Esophagus mucosa (tissue), 1 donor: ENCODE results near the gene MYLK3. TPM values are rescaled to one million over a fixed set of nuclear protein-coding genes. Genes with fewer than 3 reads are reported as not detected.

Source experiments
- ATAC-seq: fragments of 200-7000 bp; cut with Tn5 transposase; one replicate; pipeline ENCODE4 v1.9.1; 2020
- total RNA-seq: library from RNA; stranded (reverse); gene quantifications from one replicate; pipeline ENCODE4 v1.2.4, GENCODE V29; 2023
- donor health status: DM: yes; HTN: yes; CAD: no.

The MYLK3 gene
- total RNA-seq, 1 donor from 2014 or later = 0.08 TPM

DNA sequence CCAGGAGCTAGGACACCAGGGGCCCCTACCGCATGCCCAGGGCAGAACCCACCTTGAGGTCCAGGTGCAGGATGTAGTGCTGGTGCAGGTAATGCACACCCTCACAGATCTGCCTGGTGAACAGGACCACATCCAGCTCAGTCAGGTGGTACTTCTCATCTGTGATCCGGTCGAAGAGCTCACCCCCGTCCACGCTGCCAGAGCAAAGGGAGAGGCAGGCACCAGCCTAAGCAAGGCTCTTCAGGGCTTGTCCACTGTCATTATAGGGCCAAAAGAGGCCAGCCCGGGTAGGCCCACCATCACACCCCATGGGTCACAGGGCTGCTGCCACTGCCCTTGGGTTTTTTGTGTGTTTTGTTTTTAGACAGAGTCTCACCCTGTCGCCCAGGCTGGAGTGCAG is 21.0 kb downstream of the MYLK3 start:
- no peak for ATAC-seq

DNA sequence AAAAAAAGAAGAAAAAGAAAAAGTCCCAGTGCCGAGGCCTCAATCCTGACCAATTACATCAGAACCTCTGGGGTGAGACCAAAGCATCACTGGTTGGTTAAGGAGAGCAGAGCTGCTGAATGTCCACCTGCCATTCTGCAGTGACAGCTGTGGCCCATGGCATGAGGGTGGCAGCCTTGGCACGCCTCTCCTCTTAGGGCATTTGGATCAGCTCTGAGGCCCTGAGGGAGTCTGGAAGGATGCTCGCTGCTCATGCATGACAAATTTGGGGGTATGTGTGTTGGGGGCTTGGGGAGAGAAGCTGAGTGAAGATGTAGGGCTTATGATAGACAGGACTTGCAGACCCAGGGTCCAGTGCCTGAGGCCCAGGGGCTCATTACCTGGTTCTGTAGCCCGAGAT is 26.3 kb downstream of the MYLK3 start:
- no peak for ATAC-seq

DNA sequence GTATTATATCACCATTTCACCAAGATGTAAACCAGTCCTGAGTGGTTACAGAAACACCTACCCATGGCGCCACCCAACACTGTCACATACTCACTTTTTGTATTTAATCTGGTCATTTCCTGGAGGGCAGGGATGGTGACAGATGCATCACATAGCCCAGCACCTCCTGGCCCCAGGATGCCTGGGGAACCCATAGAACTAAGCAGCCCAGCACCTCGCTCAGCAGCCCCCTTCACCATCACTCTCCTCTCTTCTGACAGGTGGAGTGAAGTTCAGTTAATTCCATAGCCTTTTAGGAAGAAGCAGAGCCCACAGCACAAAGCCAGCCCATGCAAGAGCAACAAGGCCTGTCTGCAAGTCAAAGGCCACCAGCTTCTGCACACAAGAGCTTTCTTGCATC is 27.5 kb downstream of the MYLK3 start:
- ATAC-seq = no peak

DNA sequence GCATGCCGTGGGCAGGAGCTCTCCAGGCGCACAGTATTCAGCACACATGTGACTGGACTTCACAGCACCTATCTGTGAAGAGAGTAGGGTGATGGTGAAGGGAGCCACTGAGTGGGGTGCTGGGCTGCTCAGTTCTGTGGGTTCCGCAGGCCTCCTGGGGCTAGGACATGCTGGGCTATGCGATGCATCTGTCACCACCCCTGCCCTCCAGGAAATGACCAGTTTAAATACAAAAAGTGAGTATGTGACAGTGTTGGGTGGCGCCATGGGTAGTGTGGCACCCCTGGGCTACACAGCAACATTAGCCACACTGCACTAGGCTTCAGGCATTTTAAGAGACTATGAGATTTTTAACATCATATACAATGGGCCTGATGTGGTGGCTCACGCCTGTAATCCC is 28.6 kb downstream of the MYLK3 start:
- no peak for ATAC-seq

DNA sequence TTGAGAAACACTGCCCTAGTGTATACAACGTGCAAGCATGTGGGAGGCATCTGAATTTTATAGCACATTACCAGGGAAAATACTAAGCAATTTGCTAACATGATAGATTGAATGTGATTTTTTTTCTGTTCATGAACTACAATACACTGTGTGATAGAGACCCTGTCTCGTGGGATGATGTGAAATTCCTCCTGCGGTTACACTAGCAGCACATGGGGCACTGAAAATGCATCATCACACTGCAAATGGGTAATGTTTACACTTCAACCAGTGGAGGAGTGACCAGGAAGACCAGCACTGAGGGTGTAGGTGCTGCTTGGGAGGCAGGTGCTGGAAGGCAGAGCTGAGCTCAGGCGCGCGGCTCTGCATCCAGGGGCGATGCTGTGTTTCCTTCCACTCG is 29.9 kb downstream of the MYLK3 start:
- ATAC-seq = no peak

DNA sequence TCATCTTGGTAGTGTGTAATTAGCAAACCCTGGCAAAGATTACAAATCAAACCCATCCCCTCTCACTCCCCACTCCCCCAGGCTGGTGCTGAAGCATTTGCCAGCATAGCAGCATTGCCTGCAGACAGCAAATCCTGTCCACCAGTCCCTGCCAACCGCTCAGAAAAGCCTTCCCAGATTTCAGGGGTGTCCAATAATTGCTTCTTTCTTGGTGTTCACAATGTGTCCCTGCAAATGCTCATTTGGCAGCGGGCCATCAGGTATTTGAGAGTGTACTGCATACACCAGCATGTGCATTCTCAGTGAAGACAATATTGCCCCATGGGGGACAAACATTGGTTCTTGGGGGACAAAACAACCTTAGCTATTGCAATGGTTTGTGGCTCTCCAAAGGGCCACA is 30.5 kb downstream of the MYLK3 start:
- no peak for ATAC-seq

DNA sequence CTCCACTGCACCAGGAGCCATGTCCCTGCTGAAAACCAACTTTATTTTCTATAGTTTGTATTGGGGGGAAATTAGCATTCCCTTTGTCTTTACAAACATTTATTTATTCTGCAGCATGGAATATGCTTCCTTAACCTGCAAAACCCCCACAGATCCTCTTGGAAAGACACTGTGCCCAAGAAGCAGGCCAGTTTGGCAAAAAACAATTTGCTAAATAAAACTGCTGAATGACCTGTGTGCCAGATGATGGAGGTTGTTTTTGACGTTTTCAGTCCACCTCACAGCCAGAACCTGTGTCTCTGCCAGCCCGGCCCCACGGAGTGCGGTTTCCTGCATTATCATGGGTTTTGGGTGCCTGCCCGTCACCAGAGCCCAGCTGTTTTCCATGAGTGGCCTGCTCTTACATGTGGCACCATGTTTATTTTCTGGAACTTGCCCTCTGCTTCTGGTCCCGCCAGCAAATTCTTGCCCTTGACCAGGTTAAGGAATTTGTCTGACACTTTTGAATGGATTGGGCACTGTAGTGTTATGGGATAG is 32.3 kb downstream of the MYLK3 start:
- ATAC-seq = no peak

DNA sequence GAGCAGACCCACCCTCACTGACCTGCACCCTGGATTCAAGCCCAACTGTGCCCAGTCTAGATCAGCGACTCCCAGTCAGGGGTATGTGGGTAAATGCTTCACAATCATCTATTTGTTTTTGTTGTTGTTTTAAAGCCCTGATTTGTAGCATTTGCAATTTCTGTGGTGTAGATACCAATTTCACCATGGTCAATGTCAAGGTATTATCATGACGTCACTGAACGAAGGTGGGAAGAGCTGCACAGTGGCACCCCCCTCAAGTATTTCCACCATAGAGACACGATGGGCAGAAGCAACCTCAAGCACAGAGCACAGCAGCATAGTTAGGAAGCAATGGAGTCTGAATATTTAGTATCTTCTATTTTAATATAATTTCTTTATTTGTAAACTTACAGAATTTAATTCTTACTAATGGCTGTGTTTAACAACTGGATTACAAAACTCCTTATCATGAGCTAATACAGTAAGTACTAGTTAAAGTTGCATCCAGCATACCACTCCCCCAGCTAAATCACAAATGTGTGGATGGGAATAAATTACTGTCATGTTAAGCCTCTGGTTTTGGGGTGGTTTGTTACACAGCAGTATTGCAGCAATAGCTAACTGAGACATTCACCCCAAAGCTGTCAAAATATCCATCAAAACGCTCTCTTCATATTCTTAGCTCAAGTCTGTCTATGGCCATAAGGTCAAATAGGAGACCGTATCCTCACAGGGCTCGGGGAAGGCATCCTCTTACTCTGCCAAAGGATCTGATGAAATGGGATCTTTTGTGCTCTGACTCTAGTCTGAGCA is 33.1 kb downstream of the MYLK3 start:
- no peak for ATAC-seq

DNA sequence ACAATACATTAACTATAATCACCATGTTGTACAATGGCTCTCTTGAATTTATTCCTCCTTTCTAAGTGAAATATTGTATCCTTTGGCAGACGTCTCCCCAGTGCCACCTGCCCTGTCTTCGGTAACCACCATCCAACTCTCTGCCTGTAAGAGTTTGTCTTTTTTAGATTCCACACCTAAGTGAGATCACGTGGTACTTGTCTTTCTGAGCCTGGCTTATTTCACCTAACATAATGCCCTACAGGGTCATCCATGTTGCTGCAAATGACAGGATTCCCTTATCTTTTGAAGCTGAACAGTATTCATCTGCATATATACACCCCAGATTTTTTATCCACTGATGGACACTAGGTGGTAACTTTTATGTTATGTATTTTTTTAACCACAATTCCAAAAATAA is 34.5 kb downstream of the MYLK3 start:
- ATAC-seq = no peak

DNA sequence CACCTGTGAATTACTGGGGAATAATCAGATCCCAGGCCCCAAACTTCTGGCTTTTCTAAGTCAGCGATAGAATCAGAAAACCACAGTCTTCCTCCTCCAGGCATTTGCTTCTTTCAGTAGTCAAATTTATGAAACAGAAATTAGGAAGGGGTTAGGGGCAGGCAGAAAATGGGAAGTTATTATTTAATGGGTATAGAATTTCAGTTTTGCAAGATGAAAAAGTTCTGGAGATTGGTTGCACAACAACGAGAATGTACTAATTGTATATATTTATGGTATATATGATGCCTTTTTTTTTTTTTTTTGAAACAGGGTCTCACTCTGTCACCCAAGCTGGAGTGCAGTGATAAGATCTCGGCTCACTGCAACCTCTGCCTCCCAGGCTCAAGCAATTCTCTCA is 35.2 kb downstream of the MYLK3 start:
- no peak for ATAC-seq

DNA sequence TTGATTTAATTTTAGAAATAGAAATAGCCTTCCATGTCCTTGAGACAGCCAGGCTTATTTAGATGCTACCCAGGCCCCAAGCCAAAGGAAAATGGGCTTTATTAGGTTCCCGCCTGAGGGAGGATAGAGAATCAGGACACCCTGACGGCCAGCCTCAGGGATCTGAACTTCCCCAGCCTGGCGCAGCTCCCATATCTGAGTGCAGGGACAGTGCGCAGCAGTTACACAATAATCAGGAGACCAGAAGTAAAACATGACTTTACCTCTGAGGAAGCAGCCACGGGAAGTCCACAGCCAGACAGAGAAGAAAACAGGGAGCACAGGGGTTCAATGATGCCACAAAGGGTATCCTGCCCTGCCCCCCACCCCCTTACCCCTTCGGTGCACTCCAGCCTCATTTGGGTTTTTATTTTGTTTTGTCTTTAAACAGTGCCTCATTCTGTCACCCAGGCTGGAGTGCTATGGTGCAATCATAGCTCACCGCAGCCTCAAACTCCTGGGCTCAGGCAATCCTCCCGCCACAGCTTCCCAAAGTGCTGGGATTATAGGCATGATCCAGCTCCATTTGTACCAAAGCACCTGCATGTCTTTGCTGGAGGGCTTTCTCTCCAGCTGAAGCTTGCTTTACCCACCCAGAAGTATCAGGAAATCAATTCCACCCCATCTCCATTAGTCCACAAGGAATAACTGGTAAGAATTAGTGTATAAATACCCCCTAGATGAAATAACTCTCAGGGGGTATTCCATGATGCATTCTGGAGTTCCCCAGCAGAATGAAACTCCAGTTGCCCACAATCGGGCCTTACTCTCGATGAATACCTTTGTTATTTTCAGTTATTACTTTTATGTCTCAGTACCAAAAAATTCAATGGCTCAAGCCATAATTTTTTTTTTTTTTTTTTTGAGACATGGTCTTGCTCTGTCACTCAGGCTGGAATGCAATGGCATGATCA is 36.8 kb downstream of the MYLK3 start:
- ATAC-seq = no peak

DNA sequence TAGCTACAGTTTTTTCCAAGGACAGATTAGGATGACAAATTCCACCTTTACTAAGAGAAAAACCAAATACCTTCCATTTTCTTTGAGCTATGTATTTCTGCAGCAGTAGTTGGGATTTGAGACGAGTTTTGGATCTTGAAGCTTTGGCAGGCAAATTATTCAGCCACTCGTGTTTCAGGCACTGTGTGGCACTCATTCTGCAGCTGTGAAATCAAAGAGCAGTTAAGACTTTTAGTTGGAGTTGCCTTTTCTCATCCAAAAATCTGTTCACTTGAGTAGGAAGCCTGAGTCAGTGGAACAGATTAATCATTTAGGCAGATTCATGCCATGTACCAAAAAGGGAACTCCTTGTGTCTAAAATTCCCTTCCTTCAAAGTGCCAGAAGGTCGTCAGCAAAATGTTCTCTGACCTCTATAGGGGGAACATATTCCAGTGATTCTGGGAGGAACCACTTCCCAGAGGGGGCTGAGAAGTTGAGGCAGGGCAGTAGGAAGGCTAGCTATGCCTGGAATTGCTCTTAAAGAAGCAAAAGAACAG is 38.6 kb downstream of the MYLK3 start:
- ATAC-seq = no peak

DNA sequence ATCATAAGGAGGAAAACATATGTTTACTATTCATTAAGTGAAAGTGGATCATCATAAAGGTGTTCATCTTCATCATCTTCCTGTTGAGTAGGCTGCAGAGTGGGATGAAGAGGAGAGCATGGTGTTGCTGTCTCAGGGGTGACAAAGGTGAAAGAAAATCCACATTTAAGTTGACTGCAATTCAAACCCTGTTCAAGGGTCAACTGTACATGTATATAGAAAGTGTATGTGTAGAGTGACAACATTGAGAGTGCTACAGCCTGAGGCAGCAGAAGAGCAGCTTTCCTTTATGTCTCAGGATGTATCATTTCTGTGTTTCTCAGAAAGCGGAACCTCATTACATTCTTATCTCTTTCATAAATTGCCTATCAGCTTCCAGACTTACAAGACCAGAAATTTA is 41.5 kb downstream of the MYLK3 start:
- ATAC-seq = no peak

DNA sequence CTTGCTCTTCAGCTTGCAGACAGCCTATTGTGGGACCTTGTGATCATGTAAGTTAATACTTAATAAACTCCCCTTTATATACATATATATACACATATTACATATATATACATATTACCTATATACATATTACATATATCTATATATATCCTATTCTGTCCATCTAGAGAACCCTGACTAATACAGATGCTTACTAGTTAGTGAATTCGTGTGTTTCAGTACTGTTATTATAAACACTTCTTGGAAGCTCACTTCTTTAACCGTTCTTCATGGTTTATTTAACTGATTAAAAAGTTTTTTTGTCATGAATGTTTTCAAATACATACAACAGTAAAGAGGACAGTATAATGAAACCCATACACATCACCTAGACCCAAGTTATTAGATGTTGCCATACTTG is 46.1 kb downstream of the MYLK3 start:
- ATAC-seq = no peak

DNA sequence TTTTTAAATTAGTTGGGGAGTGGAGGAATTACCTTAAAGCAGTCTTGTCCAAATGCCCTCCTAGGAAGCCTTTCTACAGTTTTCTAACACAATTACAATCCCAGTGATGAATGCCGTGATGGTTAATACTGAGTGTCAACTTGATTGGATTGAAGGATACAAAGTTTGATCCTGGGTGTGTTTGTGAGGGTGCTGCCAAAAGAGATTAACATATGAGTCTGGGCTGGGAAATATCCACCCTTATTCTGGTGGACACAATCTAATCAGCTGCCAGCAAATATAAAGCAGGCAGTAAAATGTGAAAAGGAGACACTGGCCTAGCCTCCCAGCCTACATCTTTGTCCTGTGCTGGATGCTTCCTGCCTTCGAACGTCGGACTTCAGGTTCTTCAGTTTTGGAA is 46.5 kb downstream of the MYLK3 start:
- ATAC-seq = no peak

DNA sequence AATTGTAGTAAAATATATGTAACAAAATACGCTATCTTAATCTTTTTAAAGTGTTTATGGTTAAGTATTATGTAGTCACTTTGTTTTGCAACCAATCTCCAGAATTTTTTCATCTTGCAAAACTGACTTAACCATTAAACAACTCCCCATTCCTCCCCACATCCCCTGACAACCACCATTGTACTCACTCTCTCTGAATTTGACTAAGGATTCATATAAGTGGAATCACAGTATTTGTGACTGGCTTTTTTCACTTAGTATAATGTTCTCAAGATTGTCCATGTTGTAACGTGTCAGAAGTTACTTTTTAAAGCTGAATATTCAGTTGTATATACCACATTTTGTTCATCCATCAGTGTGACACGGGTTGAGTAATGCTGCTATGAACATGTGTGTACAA is 48.1 kb downstream of the MYLK3 start:
- no peak for ATAC-seq

DNA sequence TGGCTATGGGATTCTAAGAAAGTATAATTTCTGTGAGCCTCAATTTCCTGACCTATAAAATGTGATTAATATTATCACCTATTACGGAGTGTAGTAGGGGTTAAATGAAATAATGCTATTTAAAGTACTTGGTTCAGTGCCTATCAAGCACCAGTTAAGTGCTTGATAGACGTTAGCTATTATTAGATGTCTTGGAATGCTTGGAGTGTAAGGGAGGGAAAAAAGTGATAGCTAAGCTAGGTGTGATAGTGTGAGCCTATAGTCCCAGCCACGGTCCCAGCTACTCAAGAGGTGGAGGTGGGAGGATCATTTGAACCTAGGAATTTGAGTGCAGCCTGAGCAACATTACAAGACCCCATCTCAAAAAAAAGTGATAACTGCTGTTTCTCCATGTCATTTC is 51.2 kb downstream of the MYLK3 start:
- ATAC-seq = no peak

DNA sequence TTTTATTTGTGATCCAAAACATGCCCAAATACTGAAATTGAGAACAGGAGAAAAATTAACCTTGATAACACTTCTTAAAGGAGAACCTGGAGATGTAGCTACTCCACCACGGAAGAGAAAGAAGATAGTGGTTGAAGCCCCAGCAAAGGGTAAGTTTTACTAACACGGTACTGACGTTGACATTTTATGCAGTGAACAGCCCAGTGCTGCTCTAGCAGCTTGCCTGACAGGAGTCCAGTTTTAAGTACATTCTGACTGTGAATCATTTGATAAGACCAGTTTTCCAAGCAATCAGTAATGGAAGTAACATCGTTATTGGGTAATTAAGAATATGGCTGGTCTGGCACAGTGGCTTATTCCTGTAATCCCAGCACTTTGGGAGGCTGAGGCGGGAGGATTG is 52.2 kb downstream of the MYLK3 start:
- ATAC-seq = no peak

DNA sequence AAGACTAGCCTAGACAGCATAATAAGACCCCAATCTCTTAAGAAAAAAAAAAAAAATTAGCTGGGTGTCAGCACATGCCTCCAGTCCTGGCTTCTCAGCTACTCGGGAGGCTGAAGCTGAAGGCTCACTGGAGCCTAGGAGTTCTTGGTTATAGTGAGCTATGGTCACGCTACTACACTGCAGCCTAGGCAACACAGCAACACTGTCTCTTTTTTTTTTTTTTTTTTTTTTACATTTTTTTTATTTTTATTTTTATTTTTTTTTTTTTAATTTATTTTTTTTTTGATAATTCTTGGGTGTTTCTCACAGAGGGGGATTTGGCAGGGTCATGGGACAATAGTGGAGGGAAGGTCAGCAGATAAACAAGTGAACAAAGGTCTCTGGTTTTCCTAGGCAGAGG is 54.5 kb downstream of the MYLK3 start:
- ATAC-seq = no peak

DNA sequence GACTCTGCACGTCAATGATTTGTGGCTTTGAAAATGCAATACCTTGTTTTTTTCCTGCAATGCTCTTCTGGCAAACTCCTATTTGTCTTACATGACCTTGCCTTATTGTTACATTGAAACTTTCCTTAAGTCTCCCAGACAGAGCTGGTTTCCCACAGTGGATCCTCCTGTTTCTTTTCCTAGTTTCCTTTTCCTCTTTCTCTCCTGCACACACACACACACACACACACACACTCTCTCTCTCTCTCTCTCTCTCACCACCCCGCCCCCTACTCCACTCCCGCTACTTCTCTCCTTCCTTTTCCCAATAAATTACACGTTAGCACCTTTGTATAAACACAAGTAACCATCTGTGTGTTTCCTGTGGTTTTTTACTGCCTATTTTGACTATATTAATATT is 56.4 kb downstream of the MYLK3 start:
- ATAC-seq = no peak

DNA sequence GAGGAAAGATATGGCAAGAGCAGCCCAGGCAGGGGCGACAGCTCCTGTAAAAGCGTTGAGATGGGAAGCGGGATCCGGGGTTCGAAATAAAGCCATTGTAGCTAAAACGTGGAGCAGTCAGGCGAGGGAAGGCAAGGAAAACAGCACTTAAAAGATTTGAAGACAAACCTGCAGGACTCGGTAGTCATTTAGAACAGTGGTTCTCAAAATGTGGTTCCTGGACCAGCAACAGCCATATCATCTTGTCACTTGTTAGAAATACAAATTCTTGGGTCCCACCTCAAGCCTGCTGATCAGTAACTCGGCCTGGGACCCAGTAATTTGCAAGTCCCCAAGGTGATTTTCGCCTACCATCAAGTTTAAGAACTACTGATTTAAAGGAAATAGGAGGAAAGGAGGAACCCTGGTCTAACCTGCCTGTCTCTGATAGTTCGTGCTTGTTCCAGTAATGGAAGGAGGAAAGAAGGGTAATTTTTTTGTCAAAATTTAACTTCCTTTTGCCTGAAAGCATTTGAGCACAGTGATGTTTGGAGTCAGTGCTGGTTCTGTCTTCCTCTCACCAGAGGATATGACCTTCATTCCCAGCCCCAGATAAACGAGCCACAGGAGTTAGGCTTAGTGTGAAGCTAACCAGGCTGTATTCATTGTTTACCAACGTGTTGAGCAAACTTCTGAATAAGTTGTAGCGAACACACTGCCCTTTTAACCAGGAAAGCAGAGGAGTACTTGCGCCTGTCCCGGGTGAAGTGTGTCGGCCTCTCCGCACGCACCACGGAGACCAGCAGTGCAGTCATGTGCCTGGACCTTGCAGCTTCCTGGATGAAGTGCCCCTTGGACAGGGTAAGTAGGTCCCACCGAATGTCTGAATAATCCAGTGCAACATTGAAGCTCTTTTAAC is 57.6 kb downstream of the MYLK3 start:
- no peak for ATAC-seq
